Umbilical cord (tissue), 2 donors: ENCODE data around the gene ABLIM1. TPM values are rescaled to one million over a fixed set of nuclear protein-coding genes. Genes with fewer than 3 reads are reported as not detected.

Experiments
- DNase-seq: peaks from one replicate; pipeline ENCODE4 v3.0.0-alpha.2; 2015; ENCODE audit warnings: low spot score
- total RNA-seq: library from RNA; depleted of rRNA; stranded (reverse); fragments of >200 nt; gene quantifications from one replicate; pipeline ENCODE4 v1.2.3, GENCODE V29; 2014; ENCODE audit warnings: low replicate concordance; ENCODE audit not compliant: insufficient read depth

Gene ABLIM1
- total RNA-seq, 1 donor from 2014 or later = 70.5 TPM

DNA sequence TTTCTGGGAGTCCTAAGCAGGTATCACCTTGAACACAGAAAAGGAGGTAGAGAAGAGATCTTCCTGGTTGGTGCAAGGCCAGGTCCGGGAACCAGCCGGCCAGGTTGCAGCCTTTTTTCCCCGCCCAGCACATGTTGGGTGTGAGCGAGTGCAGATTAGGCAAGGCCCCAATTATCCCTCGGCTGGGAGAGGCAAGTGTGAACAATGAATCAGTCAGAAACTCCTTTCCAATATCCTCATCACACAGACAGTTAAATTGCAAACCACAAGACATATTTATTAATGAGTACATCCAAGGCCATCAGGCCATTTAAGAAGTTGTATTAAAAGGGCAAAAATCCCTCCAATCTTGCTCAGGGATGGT is 138.8 kb downstream of the ABLIM1 start:
- no peak for DNase-seq

DNA sequence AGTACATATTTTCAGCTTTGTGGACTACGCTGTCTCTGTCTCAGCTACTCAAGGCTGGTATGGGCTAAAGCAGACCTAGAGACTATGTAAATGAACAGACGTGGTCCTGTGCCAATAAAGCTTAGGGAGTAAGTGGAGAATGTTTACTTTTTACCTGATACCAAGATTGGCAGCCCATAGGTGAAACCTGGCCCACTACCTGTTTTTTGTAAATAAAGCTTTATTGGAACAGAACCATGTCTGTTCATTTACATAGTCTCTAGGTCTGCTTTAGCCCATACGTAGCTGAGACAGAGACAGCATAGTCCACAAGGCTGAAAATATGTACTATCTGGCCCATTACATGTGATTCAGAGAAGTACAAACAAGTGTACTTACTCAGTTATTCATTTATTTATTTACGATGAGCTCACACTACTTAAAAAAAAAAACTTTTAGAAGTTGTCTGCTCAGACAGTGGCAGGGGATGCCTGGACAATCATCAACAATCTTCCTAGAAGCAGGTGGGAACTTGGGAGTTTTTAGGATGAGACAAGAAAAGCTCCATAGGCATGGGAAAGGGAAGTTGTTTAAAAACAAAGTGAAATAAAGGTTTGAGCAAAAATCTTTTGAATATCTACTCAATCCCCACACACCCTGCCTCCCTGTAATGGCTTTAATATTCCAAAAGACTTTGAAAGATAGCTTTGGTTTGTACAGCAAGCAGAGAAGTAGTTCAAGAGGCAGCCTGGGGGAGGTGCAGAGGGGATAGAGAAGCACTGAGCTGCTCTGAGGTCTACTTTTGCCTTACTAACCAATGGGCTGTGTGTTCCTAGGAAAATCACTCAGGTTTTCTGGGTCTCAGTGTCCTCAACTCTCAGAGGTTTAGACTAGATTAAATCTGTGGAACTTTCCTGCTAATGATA is 139.4 kb downstream of the ABLIM1 start:
- DNase-seq = no peak

DNA sequence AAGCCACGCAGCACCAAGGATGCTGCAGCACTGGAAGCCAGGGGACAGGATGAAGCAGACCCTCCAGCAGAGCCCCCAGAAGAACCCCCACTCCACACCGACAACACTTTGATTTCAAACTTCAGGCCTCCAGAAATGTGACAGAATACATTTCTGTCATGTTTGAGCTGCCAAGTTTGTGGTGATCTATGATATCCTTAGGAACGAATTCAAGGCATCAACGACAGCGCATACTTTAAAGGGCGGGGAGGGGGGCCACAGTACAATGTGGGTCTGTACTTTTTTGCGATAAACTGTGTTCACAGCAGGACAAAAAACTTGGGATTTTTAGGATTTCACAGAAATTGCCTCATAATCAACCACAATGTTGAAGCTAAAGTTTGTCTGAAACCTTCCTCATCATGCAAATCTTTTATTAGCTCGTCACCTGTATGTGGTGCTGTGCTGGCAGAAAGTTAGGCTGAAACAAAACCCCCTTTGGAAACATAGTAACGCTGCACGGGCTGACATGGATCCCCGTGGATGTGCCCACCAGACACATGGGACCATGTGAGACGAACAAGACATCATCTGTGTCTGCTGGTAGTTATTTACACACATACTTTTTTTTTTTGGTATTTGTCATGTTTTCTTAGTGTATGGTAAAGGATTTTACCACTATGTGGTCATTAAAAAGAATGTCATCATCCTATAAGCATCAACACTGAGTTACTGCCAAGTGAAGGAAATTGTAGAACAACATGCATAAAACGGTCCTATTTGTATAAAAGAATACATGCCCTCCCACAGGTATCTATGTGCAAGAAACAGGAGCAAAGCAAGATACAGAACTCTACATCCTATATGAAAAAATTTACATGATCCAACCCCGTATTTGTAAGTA is 140.5 kb downstream of the ABLIM1 start:
- no peak for DNase-seq

DNA sequence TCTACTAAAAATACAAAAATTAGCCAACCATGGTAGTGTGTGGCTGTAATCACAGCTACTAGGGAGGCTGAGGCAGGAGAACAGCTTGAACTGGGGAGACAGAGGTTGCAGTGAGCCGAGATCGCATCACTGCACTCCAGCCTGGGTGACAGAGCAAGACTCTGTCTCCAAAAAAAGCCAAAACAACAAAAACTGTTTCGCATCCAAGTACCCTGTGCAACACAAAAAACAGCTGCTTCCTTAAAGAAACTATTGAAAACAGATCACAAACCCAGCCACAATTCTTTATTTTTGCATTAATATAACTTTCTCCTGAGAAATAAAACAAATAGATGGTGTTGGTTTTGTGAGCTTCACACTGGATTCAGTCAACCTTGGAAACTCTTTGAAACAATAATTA is 141.7 kb downstream of the ABLIM1 start:
- no peak for DNase-seq

DNA sequence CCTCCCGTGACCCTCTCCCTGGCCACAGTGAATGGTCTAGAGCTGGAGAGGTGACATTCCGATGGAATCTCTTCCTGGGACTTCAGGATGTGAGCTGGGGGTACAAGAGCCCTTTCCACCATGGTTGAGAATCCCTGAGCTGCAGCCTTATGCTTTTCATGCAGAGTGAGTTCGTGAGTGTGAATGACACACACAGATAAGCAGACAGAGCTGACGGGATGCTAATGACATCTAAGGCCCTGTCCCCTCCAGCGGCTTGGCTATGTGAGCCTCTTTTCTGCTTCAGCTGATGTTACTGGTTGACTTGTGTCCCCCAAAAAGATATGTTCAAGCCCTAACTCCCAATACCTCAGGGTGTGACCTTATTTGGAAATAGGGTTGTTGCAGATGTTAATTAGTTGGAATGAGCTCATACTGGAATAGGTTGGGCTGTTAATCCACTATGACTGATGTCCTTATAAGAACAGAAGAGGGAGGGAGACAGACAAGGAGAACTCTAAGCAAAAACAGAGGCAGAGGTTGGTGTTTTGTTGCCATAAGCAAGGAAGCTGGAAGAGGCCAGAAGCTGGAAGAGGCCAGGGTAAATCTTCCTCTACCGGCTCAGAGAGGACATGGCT is 142.7 kb downstream of the ABLIM1 start:
- no peak for DNase-seq

DNA sequence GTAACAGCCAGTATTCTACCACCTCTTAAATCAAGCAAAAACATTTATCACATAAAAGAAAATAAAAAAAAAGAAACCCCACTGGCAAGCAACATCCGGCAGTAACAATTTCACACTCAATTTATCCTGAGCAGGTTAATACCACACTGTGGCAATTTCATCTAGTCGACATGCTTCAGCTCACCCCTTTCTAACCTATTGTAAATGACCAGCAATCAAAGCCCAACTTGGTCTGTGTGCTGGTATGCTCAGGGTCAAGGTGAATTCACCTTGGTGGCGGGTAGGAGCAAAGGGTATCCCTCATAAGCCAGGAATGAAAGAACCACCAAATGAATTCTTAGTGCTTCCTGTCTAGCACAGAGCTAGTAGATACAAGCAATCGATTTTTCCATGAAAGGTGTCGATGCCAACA is 144.7 kb downstream of the ABLIM1 start:
- DNase-seq = no peak

DNA sequence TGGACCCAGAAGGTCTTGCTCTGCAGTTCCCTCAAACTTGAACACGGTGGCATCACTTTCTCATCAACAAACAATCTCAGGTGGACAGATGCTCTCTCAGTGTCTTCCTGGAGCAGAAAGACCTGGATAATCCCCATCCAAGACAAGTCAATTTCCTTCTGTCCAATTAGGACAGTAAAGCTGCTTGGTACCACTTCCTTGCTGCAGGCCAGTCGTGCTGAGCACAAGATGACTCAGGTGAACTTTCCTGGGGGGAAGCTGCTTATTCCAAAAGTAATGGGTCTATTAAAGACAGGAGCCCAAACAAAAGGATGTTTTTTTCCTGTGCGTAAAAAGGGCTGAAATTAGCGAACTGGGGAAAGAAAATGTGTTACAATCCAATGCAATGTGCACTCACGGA is 146.2 kb downstream of the ABLIM1 start:
- no peak for DNase-seq

DNA sequence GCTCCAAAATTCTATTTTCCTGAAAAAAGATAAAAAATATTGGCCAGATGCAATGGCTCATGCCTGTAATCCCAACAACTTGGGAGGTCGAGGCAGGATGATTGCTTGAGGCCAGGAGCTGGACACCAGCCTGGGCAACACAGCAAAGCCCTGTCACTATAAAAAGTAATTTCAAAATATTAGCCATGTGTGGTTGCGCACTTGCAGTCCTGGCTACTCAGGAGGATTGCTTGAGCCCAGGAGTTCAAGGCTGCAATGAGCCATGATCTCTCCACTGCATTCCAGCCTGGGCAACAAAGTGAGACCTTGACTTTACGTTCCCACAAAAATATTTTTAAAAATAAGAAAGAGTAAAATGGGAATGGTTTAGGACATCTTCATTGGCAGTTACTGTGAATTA is 149.7 kb downstream of the ABLIM1 start:
- no peak for DNase-seq

DNA sequence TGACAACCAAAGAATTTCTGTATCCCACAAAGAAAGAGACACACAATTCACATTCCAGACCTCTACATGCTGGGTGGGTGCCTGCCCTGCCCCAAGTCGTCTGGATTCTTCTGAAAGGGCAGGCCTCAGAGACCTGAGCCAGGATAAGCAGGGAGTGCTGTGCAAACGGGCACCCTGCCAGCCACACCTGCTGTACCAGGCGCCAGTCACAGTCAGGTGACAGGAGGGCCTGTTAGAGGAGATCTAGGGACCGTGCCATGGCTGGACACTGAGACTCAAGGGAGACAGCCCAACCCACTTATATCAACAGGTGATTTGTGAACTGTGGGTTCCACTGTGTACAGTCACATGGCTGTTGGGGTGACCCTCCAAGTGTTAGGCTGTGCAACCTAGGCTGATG is 150.6 kb downstream of the ABLIM1 start:
- no peak for DNase-seq

DNA sequence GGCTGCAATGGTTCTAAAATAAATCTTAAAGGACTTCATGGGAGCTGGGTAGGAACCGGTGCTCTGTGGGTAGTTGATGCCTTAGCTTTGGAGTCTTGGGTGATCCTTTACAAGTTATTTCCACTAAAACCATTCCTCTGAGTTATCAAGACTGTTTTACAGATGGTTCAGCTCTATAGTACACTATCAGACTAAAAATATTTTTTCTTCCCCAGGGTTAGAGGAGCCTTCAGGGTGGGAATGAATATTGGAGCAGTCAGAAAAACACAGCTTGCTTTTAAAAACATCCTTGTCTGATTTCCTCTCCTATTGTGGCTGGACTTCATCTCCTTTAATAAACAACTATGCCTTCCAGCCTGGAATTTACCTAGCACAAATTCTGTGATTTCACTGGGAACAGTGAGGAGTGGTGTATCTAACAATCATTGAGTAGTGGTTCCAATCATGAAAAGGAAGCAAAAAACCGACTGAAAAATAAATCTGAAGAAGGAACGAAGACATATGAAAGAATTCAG is 151.1 kb downstream of the ABLIM1 start:
- DNase-seq = peak; percentile 36

DNA sequence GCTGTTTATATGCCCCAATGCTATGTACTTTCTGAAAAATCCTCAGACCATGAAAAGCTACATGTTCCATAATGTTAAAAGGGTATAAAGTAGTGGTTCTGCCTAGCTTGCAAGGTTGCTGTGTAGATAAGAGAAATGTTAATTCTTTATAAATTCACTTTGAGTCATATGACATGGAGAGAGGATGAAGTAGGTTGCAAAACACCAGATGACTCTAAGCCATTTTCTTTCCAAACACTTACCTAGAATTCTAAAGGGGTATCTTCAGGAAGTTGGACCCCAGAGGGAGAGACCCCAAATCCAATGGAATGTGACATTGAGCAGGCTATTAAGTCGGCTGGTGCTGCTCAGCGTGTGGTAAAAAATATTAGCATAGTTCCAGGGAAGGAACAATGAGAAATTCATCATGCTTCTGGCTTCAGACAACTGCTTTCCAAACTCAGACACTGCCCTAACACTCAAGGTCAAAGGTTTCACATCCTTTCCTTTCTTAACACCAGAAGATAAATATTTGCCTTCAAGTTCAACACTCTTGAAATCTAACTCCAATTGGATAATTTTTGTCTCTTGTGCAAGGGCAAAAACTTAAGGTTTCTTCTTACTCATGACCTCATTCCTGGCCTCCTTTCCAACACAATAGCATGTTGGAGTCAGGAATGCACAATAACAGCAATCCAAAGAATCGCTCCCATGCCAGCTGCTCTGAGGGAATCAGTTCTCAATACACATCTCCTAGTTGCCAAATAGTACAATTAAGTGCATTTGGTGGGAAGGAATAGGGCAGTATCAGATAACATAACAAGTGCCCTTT is 153.1 kb downstream of the ABLIM1 start:
- DNase-seq = peak; percentile 69

DNA sequence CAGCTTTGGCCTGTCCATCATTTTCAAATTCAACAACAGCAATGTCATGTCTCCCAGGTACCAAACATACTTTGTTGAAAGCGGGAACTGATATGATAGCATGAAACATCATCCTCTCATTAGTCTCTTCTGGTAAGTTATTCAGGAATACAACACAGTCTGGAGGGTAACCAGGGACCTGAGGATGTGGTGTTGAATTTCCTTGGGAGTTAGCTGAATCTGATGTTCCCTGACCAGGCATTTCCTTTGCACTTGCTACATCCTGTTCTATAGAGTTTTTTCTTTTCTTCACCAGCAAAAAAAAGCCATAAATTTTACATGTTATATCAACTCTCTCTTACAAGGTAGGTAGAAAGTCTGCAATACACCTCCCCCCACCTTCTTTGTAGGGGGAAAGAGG is 156.0 kb downstream of the ABLIM1 start:
- no peak for DNase-seq

DNA sequence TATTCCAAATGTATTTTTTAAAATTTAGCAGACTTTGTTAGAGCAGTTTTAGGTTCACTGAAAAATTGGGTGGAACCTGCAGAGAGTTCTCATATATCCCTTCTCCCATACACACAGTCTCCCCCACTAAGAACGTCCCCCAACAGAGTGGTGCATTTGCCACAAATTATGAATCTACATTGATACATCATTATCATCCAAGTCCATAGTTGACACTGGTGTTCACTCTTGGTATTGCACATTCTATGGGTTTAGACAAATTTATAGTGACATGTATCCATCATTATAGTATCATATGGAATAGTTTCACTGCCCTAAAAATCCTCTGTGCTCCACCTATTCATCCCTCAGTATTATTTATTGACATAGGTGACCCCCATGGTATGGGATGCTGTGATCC is 156.4 kb downstream of the ABLIM1 start:
- no peak for DNase-seq

DNA sequence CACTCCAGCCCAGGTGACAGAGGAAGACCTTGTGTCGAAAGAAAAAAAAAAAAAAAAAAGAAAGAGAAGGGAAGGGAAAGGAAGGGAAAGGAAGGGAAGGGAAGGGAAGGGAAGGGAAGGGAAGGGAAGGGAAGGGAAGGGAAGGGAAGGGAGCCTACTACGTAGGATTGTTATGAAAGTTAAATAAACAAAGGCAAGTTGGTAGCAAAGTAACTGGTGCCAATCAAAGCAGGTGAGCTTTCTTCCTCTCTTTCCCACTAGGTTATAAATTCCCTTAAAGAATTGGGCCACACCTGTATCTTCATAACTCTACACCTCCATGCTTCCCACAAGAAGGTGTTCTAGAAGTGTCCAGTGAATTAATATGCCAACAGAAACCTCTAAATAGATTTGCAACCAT is 157.4 kb downstream of the ABLIM1 start:
- no peak for DNase-seq

DNA sequence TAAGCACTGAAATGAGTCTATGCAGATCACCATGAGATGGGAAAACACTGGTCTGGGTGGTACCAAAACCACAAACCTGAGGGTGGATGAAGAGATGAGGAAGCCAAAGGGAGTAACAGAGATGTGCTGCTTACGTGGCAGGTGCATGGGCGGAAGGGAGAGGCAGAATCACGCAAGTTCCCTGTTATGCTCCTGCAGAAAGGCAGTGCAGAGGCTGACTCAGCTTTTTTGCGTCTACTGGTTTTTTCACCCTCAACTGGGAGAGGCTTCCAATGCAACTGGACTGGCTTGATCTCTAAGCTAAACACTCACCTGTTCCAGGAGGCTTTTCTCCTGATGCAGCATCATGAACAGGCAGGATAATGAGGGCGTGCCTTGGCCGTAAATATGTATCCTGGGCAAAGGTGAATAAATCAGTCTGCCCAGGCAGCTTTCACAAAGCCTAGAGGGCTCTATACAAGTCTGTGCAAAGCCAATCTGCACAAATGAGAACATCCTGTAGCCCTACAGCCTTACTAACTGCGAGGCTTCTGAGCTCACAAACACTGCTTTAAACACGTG is 158.4 kb downstream of the ABLIM1 start:
- DNase-seq = peak; percentile 67

DNA sequence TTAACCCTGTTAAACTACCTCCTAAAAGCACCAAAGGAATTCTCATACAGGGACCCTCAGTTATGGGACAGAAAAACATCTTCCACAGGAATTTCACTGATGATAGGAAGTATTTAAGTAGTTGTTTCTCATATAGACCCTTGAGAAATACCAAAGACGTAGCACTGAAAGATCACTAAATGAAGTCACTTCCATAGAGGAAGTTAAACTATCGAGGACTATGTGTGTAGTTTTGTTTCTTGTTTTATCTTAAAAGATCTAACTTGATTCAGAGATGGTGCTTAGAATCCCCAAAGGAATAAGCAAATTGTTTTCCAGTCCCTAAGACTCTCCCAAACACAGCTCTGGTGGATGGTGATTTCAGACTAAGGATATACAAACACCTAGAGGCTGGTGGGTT is 159.0 kb downstream of the ABLIM1 start:
- no peak for DNase-seq

DNA sequence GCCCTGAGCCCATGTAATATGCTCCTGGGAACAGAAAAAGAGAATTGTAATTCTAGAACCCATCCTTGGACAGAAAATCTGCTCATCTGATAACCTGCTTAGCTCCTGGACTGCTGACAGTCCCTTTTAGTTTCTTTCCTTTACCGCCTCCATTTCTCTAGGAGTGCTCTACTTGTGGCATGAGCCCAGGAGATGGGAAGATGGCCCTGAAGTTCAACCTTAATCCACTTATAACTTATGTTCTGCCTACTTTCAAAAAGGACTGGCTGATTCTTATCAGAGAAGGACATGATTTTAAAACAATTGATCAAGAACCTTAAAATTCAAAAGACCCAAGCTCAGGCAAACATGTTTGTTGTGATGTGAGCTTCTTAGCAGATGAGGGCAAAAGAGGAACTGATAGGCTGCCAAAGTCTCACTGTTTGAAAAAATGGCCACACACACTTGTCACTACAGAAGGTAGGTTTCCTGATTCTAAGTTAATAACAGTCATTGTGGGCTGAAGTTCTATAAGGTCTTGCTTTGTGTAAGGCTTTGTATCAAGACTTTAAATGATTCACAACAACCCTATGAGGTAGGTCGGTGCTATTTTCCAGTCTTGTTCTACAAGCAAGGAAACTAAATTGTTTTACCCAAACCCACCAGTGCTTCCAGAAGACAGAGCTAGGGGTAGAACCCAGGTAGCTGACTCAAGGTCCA is 159.5 kb downstream of the ABLIM1 start:
- no peak for DNase-seq

DNA sequence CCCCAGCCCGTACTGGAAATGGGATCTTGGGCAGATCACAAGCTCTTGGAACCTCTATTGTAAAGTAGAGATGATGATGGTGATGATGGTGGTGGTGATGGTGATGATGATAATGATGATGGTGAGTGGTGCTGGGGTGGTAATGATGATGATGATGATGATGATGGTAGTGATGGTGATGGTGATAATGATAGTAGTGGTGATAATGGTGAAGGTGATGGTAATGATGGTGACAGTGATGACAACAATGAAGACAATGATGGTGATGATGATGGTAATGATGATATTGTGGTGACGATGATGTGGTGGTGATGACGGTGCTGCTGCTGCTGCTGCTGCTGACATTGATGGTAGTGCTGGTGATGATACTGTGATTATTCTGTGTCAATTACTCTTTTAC is 162.8 kb downstream of the ABLIM1 start:
- no peak for DNase-seq

DNA sequence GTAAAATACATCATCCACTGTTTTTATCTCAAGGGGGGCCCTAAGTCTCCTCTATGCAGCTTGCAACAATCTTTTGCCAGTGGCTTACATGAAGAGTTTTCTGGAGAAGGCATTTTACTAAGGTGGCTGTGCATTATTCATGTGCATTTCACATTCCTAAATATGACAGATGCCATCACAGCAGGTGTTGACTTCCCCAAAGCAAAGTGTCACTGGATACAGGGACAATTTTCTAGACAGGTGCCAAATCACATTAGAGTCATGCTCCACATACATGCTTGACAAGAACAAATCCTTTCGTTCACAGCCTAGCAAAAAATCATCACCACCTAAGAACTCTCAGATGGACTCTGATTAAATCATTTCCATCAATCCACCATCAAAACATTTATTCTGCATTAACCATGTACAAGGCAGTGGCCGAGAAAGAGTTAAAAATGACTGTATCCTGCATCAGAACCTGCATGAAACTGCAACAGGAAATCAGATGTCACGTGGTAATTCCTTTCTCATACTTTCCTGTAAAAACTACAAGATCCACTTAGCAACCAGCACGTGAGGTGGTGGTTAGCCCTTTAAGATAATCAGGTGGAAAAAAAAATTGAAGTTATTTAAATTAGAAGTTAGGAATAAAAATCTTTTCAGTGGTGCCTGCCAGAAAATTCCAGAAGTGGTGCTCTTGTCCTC is 165.6 kb downstream of the ABLIM1 start:
- no peak for DNase-seq

DNA sequence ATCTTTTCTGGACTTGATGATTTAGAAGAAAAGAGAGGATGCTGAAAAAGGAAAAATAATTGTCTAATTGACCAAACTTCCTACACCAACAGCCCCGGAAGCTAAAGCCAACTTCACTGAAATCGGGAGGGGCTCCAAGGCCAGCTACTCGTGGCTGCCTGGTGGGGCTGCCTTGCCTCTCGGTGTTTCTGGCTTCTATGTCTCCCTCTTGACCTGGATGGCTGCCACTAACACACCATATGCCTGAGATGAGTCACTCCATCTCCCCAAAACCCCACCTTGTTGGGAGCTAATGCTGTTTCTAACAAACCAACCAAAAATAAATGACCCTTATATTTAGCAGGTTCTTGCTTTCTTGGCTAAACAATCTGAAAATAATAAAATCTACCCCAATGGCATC is 166.1 kb downstream of the ABLIM1 start:
- no peak for DNase-seq
